Measurements from ENCODE around the gene FBXL2.

Gene FBXL2

DNA sequence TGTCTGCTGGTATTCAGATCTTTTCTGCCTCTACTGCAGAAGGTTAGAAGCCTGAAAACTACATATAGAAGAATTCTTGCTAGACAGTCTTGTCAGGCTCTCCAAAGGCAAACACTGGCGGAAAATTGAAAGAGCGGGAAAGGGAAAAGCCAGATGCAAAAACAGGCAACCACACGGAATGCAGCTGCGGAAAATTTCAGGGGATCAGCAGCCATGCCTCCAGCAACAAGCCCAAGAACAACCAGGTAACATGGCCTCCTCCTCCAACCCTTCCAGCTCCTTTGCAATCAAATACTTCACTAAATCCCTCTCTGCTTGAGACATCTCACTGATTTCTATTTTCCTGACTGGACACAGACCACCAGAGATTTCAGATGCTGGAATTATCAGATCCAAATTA is 153.3 kb downstream of the FBXL2 start:
- DNase-seq, result no peak

DNA sequence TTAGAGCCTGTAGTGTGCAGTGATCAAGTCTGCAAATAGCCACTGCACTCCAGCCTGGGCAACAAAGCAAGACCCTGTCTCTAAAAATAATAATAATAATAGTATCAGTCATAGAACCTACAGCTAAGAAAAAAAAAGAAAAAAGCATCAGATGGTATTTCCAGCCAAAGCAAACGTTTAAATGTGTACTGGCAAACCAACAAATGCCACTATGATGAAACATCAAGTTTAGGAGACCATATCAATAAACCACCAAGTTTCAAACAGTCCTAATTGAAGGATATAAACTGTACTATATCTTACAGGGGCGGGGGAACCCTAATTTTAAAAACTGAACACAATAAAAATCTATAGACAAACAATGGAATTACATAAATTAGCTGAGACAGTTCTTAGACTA is 156.6 kb downstream of the FBXL2 start:
- no peak for DNase-seq

Data from activated CD4-positive, alpha-beta T cell treated with anti-CD3 and anti-CD28 coated beads, Interleukin-2, amount 50 U/mL, for 16 hours (primary cell).